WTC11 (cell line): ENCODE data around the gene MXD3. TPM values are rescaled to one million over a fixed set of nuclear protein-coding genes. Genes with fewer than 3 reads are reported as not detected.

Source experiments
- ATAC-seq: fragments of 200-7000 bp; cut with Tn5 transposase; 2 replicates; pipeline ENCODE4 v1.10.0; 2021; ENCODE audit warnings: mild to moderate bottlenecking, moderate library complexity
- CTCF ChIA-PET: fragments of 300-600 bp; sonication (Branson Sonifier 250); formaldehyde crosslinking; loops from one replicate; lab custom pipeline; 2021; ENCODE audit warnings: antibody characterized with exemption; lab: Charles Lee
- POLR2A ChIA-PET: fragments of 350-600 bp; sonication (Branson Sonifier 250); formaldehyde crosslinking; loops from one replicate; lab custom pipeline; 2021; ENCODE audit warnings: antibody characterized with exemption; lab: Charles Lee
- DNase-seq: peaks from one replicate; pipeline ENCODE4 v3.0.0; 2021; ENCODE audit warnings: low spot score
- H3K27ac Mint-ChIP-seq: 2 replicates; pipeline ENCODE4 v1.8.0; 2021; ENCODE audit warnings: mixed read lengths
- H3K27me3 Mint-ChIP-seq: 2 replicates; pipeline ENCODE4 v1.8.0; 2021; ENCODE audit warnings: low read depth, mild to moderate bottlenecking, moderate library complexity, mixed read lengths
- H3K36me3 Mint-ChIP-seq: 2 replicates; pipeline ENCODE4 v1.8.0; 2021; ENCODE audit warnings: mixed read lengths
- H3K4me1 Mint-ChIP-seq: 2 replicates; pipeline ENCODE4 v1.8.0; 2022; ENCODE audit warnings: mixed read lengths
- H3K4me3 Mint-ChIP-seq: 2 replicates; pipeline ENCODE4 v1.8.0; 2021; ENCODE audit warnings: mild to moderate bottlenecking, moderate library complexity, mixed read lengths
- H3K9me3 Mint-ChIP-seq: 2 replicates; pipeline ENCODE4 v1.8.0; 2021; ENCODE audit warnings: mixed read lengths
- AFF4 ChIP-seq: sonication (generic); formaldehyde crosslinking; IDR thresholded peaks from 2 replicates; pipeline ENCODE4 v1.8.1; 2023; ENCODE audit warnings: mild to moderate bottlenecking, missing genetic modification reagents, borderline replicate concordance
- ATF2 ChIP-seq: sonication (generic); formaldehyde crosslinking; IDR thresholded peaks from 2 replicates; pipeline ENCODE4 v1.8.1; 2022; ENCODE audit warnings: low read depth, missing genetic modification reagents, borderline replicate concordance
- CREB1 ChIP-seq: sonication (generic); formaldehyde crosslinking; IDR thresholded peaks from 2 replicates; pipeline ENCODE4 v1.8.0; 2023; ENCODE audit warnings: mild to moderate bottlenecking, missing genetic modification reagents
- CREM ChIP-seq: sonication (generic); formaldehyde crosslinking; IDR thresholded peaks from 2 replicates; pipeline ENCODE4 v1.8.1; 2022; ENCODE audit warnings: mild to moderate bottlenecking, missing genetic modification reagents, moderate library complexity
- EMX1 ChIP-seq: fragments of 250-450 bp; sonication (Bioruptor Pico); IDR thresholded peaks from 2 replicates; pipeline ENCODE4 v1.8.0; 2021; ENCODE audit warnings: mild to moderate bottlenecking
- ESRRA ChIP-seq: sonication (generic); formaldehyde crosslinking; IDR thresholded peaks from 2 replicates; pipeline ENCODE4 v1.8.1; 2022; ENCODE audit warnings: mild to moderate bottlenecking, missing genetic modification reagents, borderline replicate concordance
- FOXJ3 ChIP-seq: sonication (generic); formaldehyde crosslinking; IDR thresholded peaks from 2 replicates; pipeline ENCODE4 v1.9.0; 2021; ENCODE audit warnings: missing genetic modification reagents, mild to moderate bottlenecking, borderline replicate concordance
- FOXK1 ChIP-seq: sonication (generic); formaldehyde crosslinking; IDR thresholded peaks from 2 replicates; pipeline ENCODE4 v1.8.0; 2022; ENCODE audit warnings: mild to moderate bottlenecking, moderate library complexity, missing genetic modification reagents
- FOXP1 ChIP-seq: sonication (generic); formaldehyde crosslinking; IDR thresholded peaks from 2 replicates; pipeline ENCODE4 v1.8.0; 2022; ENCODE audit warnings: missing genetic modification reagents, mild to moderate bottlenecking, moderate library complexity, borderline replicate concordance
- IRF1 ChIP-seq: sonication (generic); formaldehyde crosslinking; IDR thresholded peaks from 2 replicates; pipeline ENCODE4 v1.8.0; 2023; ENCODE audit warnings: missing genetic modification reagents
- IRF2 ChIP-seq: sonication (generic); formaldehyde crosslinking; IDR thresholded peaks from 2 replicates; pipeline ENCODE4 v1.8.0; 2022; ENCODE audit warnings: low read depth, missing genetic modification reagents, borderline replicate concordance
- JUN ChIP-seq: sonication (generic); formaldehyde crosslinking; IDR thresholded peaks from 2 replicates; pipeline ENCODE4 v1.8.0; 2023; ENCODE audit warnings: mild to moderate bottlenecking, missing genetic modification reagents
- KAT7 ChIP-seq: sonication (generic); formaldehyde crosslinking; IDR thresholded peaks from 2 replicates; pipeline ENCODE4 v1.8.1; 2023; ENCODE audit warnings: missing genetic modification reagents, mild to moderate bottlenecking, borderline replicate concordance
- MAX ChIP-seq: sonication (generic); formaldehyde crosslinking; IDR thresholded peaks from 2 replicates; pipeline ENCODE4 v1.8.0; 2022; ENCODE audit warnings: mild to moderate bottlenecking, missing genetic modification reagents
- MXD4 ChIP-seq: fragments of 250-450 bp; sonication (Bioruptor Pico); IDR thresholded peaks from 2 replicates; pipeline ENCODE4 v1.8.0; 2021; ENCODE audit warnings: mild to moderate bottlenecking, moderate library complexity, borderline replicate concordance
- NFYB ChIP-seq: sonication (generic); formaldehyde crosslinking; conservative IDR thresholded peaks from 2 replicates; pipeline ENCODE4 v1.8.0; 2022; ENCODE audit warnings: low read depth, missing genetic modification reagents
- PREB ChIP-seq: sonication (generic); formaldehyde crosslinking; IDR thresholded peaks from 2 replicates; pipeline ENCODE4 v1.8.1; 2022; ENCODE audit warnings: mild to moderate bottlenecking, missing genetic modification reagents, moderate library complexity, borderline replicate concordance
- PRRX2 ChIP-seq: fragments of 250-450 bp; sonication (Bioruptor Pico); IDR thresholded peaks from 2 replicates; pipeline ENCODE4 v1.8.0; 2021; ENCODE audit warnings: mild to moderate bottlenecking
- TEAD4 ChIP-seq: sonication (generic); formaldehyde crosslinking; IDR thresholded peaks from 2 replicates; pipeline ENCODE4 v1.8.0; 2022; ENCODE audit warnings: mild to moderate bottlenecking, missing genetic modification reagents
- USF1 ChIP-seq: sonication (generic); formaldehyde crosslinking; IDR thresholded peaks from 2 replicates; pipeline ENCODE4 v1.8.0; 2022; ENCODE audit warnings: mild to moderate bottlenecking, missing genetic modification reagents
- ZNF121 ChIP-seq: sonication (generic); formaldehyde crosslinking; IDR thresholded peaks from 2 replicates; pipeline ENCODE4 v1.8.0; 2023; ENCODE audit warnings: missing genetic modification reagents
- ZNF138 ChIP-seq: sonication (generic); formaldehyde crosslinking; conservative IDR thresholded peaks from 2 replicates; pipeline ENCODE4 v1.8.1; 2022; ENCODE audit warnings: mild to moderate bottlenecking, moderate library complexity, missing genetic modification reagents
- ZNF263 ChIP-seq: sonication (generic); formaldehyde crosslinking; IDR thresholded peaks from 2 replicates; pipeline ENCODE4 v1.8.1; 2022; ENCODE audit warnings: low read depth, mild to moderate bottlenecking, moderate library complexity, missing genetic modification reagents
- ZNF671 ChIP-seq: fragments of 250-450 bp; sonication (Bioruptor Pico); IDR thresholded peaks from 2 replicates; pipeline ENCODE4 v1.8.0; 2021; ENCODE audit warnings: mild to moderate bottlenecking
- total RNA-seq: library from RNA; stranded (reverse); gene quantifications from 3 replicates; pipeline ENCODE4 v1.2.3, GENCODE V29; 2021

Gene MXD3
- total RNA-seq, 1 experiment from 2014 or later, result 25.7 TPM

GRCh38 chr5:177303925-177304391, 7.7 kb downstream of the MXD3 start:
- TF ChIP-seq ZNF671 (CRISPR knock-in tag) (no peak), CREM (CRISPR knock-in tag) (0 out of 2 replicates have a peak, but pooled peaks have one; percentile 11), JUN (CRISPR knock-in tag) (0 out of 2 replicates have a peak, but pooled peaks have one; percentile 77)
- Mint-ChIP-seq H3K27me3 (no peaks in the 10 kb centered on the region), H3K9me3 (no peaks in the 10 kb centered on the region), H3K27ac (peak overlapping the region; percentile 82), H3K36me3 (peaks cover 29% of the 10 kb centered on the region), H3K4me1 (peaks cover 34% of the 10 kb centered on the region), H3K4me3 (peak overlapping the region; percentile 93)
- ATAC-seq, result no peak
- no peak for DNase-seq
- POLR2A ChIA-PET, result interaction anchor here (1.2 kb wide), 1 partner anchor 8 kb away, joined by 6 read pairs; no protein-coding TSS in a partner anchor
- CTCF ChIA-PET, result interaction anchor here (1.0 to 2.2 kb wide), 5 partner anchors 14 to 192 kb away, joined by 3 to 7 read pairs (median 5); no protein-coding TSS in a partner anchor

- peak within 1 kb of the TSS; percentile 93 for H3K4me3 Mint-ChIP-seq
- ChIA-PET POLR2A (interaction anchor here (1.2 to 1.7 kb wide), 2 partner anchors 9 to 194 kb away, joined by 5 to 6 read pairs; partner anchors contain the start of gene PDLIM7), CTCF (interaction anchor here (0.7 to 2.2 kb wide), 8 partner anchors 15 to 191 kb away, joined by 3 to 7 read pairs (median 4); no protein-coding TSS in a partner anchor)
- no peaks in the 10 kb centered on the region for H3K9me3 Mint-ChIP-seq
- no peaks in the 10 kb centered on the region for H3K27me3 Mint-ChIP-seq
- peaks cover 36% of the 10 kb centered on the region for H3K4me1 Mint-ChIP-seq
- DNase-seq (peak; percentile 91), ATAC-seq (peak; percentile 31)
- H3K36me3 Mint-ChIP-seq, result peaks cover 29% of the 10 kb centered on the region
- peak within 1 kb of the TSS; percentile 82 for H3K27ac Mint-ChIP-seq
- TF ChIP-seq NFYB (CRISPR knock-in tag), result no peak; the same call in 1 of the 2 replicates
- no peak for TF ChIP-seq TEAD4 (CRISPR knock-in tag)
- TF ChIP-seq FOXP1 (CRISPR knock-in tag), result peak; percentile 87
- TF ChIP-seq AFF4, result no peak
- TF ChIP-seq MAX (CRISPR knock-in tag), result peak; percentile 87
- no peak for TF ChIP-seq CREB1 (CRISPR knock-in tag)
- no peak for TF ChIP-seq PRRX2
- TF ChIP-seq ZNF138 (CRISPR knock-in tag), result no peak
- no peak for TF ChIP-seq FOXJ3 (CRISPR knock-in tag)
- no peak; the same call in 1 of the 2 replicates for TF ChIP-seq FOXK1 (CRISPR knock-in tag)
- TF ChIP-seq ZNF263 (CRISPR knock-in tag), result 0 out of 2 replicates have a peak, but pooled peaks have one; percentile 42
- TF ChIP-seq ZNF121, result no peak
- TF ChIP-seq EMX1 (CRISPR knock-in tag), result no peak
- TF ChIP-seq USF1, result peak; percentile 98
- TF ChIP-seq KAT7 (CRISPR knock-in tag), result peak; percentile 95; the same call in 1 of the 2 replicates
- no peak for TF ChIP-seq ZNF671 (CRISPR knock-in tag)
- TF ChIP-seq IRF1 (CRISPR knock-in tag), result no peak
- peak; percentile 76; the same call in 1 of the 2 replicates for TF ChIP-seq ESRRA
- no peak for TF ChIP-seq MXD4 (CRISPR knock-in tag)
- no peak for TF ChIP-seq IRF2 (CRISPR knock-in tag)
- TF ChIP-seq ATF2 (CRISPR knock-in tag), result no peak
- peak; percentile 90 for TF ChIP-seq CREM (CRISPR knock-in tag)
- TF ChIP-seq PREB (CRISPR knock-in tag), result no peak
Observed at GRCh38 chr5:177303121-177303924, 8.4 kb downstream of the MXD3 start, which contains the start of the genes PRELID1 and RAB24. PRELID1 (plus strand) TSS chr5:177303799; CDS start chr5:177303986, 187 bp downstream. RAB24 (minus strand) TSS chr5:177303719; CDS start chr5:177303288, 431 bp downstream.
